ENCODE results near the gene TP53I3.
"Not testable (repeated sequence)": the region's sequence is repeated elsewhere in the genome, so short reads cannot be mapped to it uniquely, and the experiment has no call there.

Gene TP53I3

DNA sequence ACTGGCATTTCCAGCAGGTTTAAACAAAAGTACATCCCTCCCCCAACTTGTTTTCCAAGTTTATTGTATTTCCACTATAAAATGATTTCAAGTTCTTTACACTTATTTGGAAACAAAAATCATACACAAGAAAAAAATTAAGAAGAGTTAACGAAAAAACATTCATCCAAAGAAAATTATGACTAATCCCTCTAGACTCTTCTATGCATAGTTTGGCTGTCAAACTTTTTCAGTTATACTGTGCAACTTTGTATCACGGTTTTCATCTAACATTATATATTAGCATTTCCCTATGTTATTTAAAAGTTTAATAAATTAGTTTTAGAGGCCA, 38.1 kb downstream of the TP53I3 start (continued):
- TF ChIP-seq CSRNP3 (CRISPR knock-in tag; IDR thresholded peaks at IDR 0.05) (no peak), ZC3H10 (CRISPR knock-in tag; IDR thresholded peaks at IDR 0.05) (no peak), OSR1 (CRISPR knock-in tag; IDR thresholded peaks at IDR 0.05) (no peak)

- TF ChIP-seq, protein P1, sequence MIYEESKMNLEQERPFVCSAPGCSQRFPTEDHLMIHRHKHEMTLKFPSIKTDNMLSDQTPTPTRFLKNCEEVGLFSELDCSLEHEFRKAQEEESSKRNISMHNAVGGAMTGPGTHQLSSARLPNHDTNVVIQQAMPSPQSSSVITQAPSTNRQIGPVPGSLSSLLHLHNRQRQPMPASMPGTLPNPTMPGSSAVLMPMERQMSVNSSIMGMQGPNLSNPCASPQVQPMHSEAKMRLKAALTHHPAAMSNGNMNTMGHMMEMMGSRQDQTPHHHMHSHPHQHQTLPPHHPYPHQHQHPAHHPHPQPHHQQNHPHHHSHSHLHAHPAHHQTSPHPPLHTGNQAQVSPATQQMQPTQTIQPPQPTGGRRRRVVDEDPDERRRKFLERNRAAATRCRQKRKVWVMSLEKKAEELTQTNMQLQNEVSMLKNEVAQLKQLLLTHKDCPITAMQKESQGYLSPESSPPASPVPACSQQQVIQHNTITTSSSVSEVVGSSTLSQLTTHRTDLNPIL (CRISPR knock-in tag; IDR thresholded peaks at IDR 0.05; ENCODE audit: low read depth), result no peak
- TF ChIP-seq ZFP3 (CRISPR knock-in tag; IDR thresholded peaks at IDR 0.05), result no peak
- TF ChIP-seq TOX (CRISPR knock-in tag; IDR thresholded peaks at IDR 0.05; ENCODE audit: borderline replicate concordance), result no peak
- TF ChIP-seq, protein P2, sequence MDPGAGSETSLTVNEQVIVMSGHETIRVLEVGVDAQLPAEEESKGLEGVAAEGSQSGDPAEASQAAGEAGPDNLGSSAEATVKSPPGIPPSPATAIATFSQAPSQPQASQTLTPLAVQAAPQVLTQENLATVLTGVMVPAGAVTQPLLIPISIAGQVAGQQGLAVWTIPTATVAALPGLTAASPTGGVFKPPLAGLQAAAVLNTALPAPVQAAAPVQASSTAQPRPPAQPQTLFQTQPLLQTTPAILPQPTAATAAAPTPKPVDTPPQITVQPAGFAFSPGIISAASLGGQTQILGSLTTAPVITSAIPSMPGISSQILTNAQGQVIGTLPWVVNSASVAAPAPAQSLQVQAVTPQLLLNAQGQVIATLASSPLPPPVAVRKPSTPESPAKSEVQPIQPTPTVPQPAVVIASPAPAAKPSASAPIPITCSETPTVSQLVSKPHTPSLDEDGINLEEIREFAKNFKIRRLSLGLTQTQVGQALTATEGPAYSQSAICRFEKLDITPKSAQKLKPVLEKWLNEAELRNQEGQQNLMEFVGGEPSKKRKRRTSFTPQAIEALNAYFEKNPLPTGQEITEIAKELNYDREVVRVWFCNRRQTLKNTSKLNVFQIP (CRISPR knock-in tag; IDR thresholded peaks at IDR 0.05; ENCODE audit: borderline replicate concordance, low read depth), result no peak
- TF ChIP-seq PATZ1 (CRISPR knock-in tag; IDR thresholded peaks at IDR 0.05; ENCODE audit: borderline replicate concordance), result no peak
- no peak for TF ChIP-seq SNAI2 (CRISPR knock-in tag; IDR thresholded peaks at IDR 0.05)
- no peak for TF ChIP-seq RARB (CRISPR knock-in tag; IDR thresholded peaks at IDR 0.05)
- no peak for TF ChIP-seq CSDC2 (CRISPR knock-in tag; IDR thresholded peaks at IDR 0.05)
- no peak for TF ChIP-seq OSR1 (CRISPR knock-in tag; IDR thresholded peaks at IDR 0.05)
- TF ChIP-seq PPARA (CRISPR knock-in tag; IDR thresholded peaks at IDR 0.05; ENCODE audit: borderline replicate concordance), result no peak
- no peak for TF ChIP-seq TCF4 (CRISPR knock-in tag; IDR thresholded peaks at IDR 0.05; ENCODE audit: borderline replicate concordance)
- no peak for TF ChIP-seq ZNF8 (CRISPR knock-in tag; IDR thresholded peaks at IDR 0.05)
- TF ChIP-seq ZNF565 (CRISPR knock-in tag; conservative IDR thresholded peaks at IDR 0.05; ENCODE audit: low read depth), result no peak
- TF ChIP-seq ESRRG (CRISPR knock-in tag; IDR thresholded peaks at IDR 0.05), result no peak
- TF ChIP-seq ZNF70 (CRISPR knock-in tag; IDR thresholded peaks at IDR 0.05), result no peak
- no peak for TF ChIP-seq ZFP30 (CRISPR knock-in tag; IDR thresholded peaks at IDR 0.05)
- no peak for TF ChIP-seq CSRNP3 (CRISPR knock-in tag; IDR thresholded peaks at IDR 0.05)
- no peak for TF ChIP-seq BACH2 (CRISPR knock-in tag; IDR thresholded peaks at IDR 0.05; ENCODE audit: borderline replicate concordance)
- ATAC-seq, result no peak
Measured at GRCh38 chr2:24045511-24046508, 38.8 kb downstream of the TP53I3 start.

GRCh38 chr2:24043133-24043532, 41.5 kb downstream of the TP53I3 start:
- ATAC-seq, result not testable (repeated sequence)

GRCh38 chr2:24040511-24040910, 44.1 kb downstream of the TP53I3 start:
- ATAC-seq, result no peak
- TF ChIP-seq ZC3H10 (CRISPR knock-in tag; IDR thresholded peaks at IDR 0.05) (no peak), SNAI2 (CRISPR knock-in tag; IDR thresholded peaks at IDR 0.05) (no peak), ZFP3 (CRISPR knock-in tag; IDR thresholded peaks at IDR 0.05) (no peak), GLIS3 (CRISPR knock-in tag; IDR thresholded peaks at IDR 0.05) (no peak)
